AG09309 (cell line): ENCODE results near the gene TNIP1.

Experiments used
- DNase-seq: peaks from one replicate; pipeline ENCODE4 v3.0.0-alpha.2; 2010; ENCODE audit warnings: low read depth
- H3K4me3 ChIP-seq: 2 replicates; pipeline ENCODE4 v1.5.1; 2011; ENCODE audit warnings: mild to moderate bottlenecking, low read depth, low read length, moderate library complexity; ENCODE audit not compliant: control insufficient read depth
- TF ChIP-seq, protein P1 (sequence below): IDR thresholded peaks from 2 replicates; pipeline ENCODE4 v1.5.1; 2011; ENCODE audit warnings: mild to moderate bottlenecking, low read depth, low read length, inconsistent platforms; ENCODE audit not compliant: insufficient read depth, control insufficient read depth; ENCODE audit errors: missing control alignments

Gene TNIP1

DNA sequence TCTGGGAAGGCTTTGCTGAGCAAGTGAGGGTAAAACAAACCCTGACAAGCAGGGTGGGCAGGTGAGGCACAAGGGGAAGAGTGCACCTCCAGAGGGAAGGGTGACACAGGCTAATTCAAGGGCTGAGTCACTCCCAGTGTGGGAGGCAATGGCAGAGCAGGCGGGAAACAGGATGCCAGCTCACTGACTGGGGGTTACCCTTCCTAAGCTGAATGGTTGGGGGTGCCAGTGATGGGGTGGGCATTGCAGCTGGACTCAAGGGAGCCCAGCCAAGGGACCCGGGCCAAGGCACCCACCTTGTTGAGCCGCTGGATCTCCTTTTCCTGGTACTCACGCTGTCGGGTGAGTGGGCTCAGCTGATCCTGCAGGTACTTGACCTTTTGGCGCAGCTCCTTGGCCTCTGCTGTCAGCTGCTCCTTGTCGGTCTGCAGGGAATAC lies 42.0 kb downstream of the TNIP1 start:
- no peak overlapping the region for H3K4me3 ChIP-seq
- no peak for DNase-seq
- TF ChIP-seq, protein P1, sequence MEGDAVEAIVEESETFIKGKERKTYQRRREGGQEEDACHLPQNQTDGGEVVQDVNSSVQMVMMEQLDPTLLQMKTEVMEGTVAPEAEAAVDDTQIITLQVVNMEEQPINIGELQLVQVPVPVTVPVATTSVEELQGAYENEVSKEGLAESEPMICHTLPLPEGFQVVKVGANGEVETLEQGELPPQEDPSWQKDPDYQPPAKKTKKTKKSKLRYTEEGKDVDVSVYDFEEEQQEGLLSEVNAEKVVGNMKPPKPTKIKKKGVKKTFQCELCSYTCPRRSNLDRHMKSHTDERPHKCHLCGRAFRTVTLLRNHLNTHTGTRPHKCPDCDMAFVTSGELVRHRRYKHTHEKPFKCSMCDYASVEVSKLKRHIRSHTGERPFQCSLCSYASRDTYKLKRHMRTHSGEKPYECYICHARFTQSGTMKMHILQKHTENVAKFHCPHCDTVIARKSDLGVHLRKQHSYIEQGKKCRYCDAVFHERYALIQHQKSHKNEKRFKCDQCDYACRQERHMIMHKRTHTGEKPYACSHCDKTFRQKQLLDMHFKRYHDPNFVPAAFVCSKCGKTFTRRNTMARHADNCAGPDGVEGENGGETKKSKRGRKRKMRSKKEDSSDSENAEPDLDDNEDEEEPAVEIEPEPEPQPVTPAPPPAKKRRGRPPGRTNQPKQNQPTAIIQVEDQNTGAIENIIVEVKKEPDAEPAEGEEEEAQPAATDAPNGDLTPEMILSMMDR = no peak

DNA sequence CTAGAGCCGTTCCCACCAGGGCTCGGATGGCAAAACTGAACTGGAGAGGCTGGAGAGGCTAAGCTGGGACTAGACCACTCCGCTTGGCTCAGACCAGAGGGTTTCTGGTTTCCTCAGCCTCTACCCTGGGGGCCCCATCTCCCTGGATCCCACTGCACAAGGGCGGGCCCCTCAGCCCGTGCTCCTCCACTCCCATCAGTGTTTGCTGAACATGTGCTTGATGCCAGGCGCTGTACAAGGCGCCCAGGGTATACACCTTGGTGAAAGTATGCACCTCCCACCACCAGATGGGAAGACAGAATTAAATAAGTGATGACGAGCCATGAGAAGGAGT lies 42.5 kb downstream of the TNIP1 start:
- H3K4me3 ChIP-seq = no peak overlapping the region
- no peak for DNase-seq
- TF ChIP-seq, protein P1 = no peak

DNA sequence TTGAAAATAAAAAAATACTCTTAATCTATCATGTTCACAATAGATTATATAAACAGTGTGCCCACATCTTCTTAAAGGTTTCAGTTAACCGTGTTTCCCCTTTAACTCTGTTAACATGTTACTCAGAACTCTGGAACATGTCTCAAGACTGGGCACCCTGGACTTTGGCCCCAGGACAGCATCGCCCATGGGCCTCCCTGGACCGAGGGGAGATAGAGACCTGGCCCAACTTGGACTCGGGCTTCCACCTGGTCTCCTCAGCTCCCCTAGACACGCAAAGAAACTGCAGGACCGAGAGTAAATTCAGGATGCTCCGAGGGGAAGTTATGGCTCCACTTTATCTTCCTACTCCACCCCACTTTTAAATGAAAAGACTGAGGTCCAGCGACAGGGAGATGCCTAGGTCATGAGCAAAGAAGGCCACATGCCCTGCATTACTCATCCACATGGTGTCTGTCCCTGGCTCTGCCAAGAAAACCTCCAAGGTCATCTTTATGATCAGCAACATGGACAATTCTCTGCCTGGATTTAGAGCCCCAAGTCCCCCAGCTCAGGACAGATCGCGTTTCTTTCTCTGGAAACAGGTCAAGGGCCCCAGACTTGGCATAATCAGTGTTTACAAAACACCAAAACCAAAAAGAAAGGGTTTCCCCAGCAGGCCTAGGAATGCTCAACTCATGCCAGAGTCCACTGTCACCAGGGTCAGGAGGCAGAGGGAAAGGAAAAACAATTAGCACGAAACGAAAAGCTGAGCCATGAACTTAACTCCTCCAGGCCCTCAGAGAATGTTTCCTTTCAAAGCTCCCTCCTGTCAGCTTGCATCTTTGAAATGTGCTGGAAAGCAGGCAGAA lies 43.0 kb downstream of the TNIP1 start:
- no peak for DNase-seq
- TF ChIP-seq, protein P1 = no peak
- no peak overlapping the region for H3K4me3 ChIP-seq

DNA sequence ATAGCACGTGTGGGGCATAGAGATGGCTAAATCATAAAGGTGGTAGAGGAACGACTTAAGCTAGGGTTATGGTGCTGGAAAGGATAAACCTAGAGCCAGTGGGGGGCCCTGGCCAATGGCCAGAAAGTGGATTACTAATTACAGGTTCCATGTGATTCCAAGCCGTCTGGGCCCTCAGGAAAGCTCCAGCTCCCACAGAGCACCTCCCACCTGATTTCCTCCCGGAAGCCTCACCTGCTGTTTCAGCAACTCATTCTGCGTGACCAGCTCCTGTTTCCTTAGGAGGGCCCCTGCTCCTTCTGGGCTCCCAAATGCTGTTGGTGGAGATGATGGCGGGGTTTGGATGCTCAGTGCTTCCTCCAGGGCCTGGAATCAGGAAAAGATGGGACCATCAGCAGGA lies 44.3 kb downstream of the TNIP1 start:
- TF ChIP-seq, protein P1 = no peak
- DNase-seq = no peak
- H3K4me3 ChIP-seq = no peak overlapping the region

DNA sequence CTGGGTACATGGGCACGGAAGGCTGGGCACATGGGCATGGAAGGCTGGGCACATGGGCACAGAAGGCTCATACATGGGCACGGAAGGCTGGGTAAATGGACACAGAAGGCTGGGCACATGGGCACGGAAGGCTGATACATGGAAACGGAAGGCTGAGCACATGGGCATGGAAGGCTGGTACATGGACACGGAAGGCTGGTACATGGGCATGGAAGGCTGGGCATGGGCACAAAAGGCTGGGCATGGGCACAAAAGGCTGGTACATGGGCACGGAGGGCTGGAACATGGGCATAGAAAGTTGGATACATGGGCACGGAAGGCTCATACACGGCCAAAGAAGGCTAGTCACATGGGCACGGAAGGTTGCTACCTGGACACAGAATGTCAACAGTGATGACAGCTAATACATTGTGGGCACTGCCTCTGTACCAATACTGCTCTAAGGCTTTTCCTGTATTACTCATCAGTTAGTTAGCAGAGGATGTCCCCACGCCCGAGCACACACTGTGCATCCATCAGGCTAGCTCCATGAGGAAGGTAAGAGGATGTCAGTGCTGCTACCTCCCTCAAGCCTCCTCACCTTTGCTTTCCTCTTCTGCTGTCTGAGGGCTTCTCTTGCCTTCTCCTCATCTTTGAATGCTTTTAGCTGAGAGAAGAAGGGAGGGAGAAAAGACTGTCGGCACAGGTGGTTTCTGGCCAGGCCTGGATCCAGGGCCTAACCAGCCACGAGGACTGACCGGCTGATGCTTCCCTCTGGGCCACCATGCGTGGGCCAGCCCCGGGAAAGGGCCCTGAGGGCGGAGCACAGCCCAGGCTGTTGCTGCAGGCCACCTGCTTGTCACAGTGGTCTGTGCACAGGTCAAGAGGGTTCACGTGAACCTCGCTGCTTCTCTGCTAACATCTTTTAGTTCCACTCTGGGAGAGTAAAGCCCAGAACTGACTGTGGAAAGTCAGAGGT lies 46.1 kb downstream of the TNIP1 start:
- TF ChIP-seq, protein P1 = no peak
- no peak for DNase-seq

DNA sequence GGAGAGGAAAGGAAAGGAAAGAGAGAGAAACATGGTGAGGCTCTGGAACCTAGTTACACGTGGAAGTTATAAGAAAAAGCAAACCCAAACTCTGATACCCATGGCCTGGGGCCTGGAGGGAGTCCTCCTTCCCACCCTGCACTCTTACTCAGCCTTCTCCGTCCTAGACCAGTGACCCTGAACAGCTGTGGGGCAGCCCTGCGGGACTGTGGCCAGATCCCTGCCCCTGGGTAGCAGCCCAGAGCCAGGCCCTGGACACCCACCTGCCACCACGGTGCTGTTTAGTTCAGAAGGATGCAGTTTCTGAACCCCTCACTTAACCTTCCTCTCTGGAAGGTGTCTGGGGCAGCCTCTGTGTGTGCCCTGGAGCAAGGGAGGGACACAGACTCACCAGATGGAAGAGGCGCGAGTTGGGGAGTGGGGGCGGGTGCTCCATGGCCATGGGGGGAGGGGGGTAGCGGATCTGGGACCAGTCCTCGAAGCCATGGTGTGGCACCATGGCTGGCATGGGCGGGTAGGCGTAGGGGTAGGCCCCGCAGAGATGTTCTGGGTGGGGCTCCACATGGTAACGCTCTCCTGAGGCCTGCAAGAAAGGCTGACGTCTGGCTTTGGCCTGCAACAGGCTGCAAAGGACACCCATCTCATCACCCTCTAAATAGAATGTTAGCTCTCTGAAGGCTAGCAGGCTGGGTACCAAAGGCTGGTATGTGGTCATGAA lies 47.5 kb downstream of the TNIP1 start:
- TF ChIP-seq, protein P1 = no peak

More for the DNA sequence above, 46.1 kb downstream of the TNIP1 start:
- no peak overlapping the region for H3K4me3 ChIP-seq

More for the DNA sequence above, 47.5 kb downstream of the TNIP1 start:
- no peak overlapping the region for H3K4me3 ChIP-seq
- DNase-seq = no peak
